ENCODE results near the gene STK10.
"Not testable (repeated sequence)": the region's sequence is repeated elsewhere in the genome, so short reads cannot be mapped to it uniquely, and the experiment has no call there.

Gene STK10

GRCh38 chr5:172164769-172165212, 23.2 kb downstream of the STK10 start:
- no peak for DNase-seq

DNA sequence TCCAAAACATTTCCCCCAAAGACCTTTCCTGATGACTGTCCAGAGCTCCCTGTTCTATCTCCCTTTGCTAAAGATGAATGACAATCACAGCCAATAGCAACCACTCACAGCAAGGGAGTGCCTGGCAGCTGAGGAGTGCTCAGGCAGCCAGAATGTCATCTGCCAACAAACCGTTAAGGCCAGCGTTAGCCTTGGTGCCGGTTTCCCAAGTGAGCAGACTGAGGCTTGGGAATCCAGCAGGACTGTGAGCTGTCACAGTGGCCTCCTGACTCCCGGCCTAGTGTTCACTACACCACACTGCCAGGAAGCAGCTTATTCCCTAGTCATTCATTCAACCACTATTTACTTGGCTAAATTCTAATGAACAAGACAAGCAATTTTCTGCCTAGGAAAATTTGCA, 24.7 kb downstream of the STK10 start:
- DNase-seq = no peak

- DNase-seq = no peak
Measured at GRCh38 chr5:172162987-172163343, 25.1 kb downstream of the STK10 start.

- DNase-seq = no peak
Measured at GRCh38 chr5:172162323-172162986, 25.6 kb downstream of the STK10 start.

- no peak for DNase-seq
Measured at GRCh38 chr5:172160506-172160905, 27.5 kb downstream of the STK10 start.

DNA sequence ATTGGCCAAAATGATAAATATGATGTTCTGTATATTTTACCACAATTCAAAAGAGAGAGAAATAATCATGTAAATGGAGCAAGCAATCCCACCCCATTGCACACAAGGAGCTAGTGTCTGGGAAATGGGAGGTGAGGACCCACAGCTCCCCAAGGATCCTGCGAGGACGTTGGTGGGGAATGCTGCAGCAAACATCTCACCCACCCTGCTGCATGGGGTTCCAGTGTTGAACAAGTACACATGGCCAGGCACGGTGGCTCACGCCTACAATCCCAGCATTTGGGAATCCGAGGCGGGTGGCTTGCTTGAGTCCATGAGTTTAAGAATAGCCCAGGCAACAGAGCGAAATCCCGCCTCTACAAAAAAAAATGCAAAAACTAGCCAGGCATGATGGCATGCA, 29.0 kb downstream of the STK10 start:
- DNase-seq = no peak

GRCh38 chr5:172156541-172156994, 31.5 kb downstream of the STK10 start:
- no peak for DNase-seq

- DNase-seq = not testable (repeated sequence)
Measured at GRCh38 chr5:172155101-172155500, 32.9 kb downstream of the STK10 start.

DNA sequence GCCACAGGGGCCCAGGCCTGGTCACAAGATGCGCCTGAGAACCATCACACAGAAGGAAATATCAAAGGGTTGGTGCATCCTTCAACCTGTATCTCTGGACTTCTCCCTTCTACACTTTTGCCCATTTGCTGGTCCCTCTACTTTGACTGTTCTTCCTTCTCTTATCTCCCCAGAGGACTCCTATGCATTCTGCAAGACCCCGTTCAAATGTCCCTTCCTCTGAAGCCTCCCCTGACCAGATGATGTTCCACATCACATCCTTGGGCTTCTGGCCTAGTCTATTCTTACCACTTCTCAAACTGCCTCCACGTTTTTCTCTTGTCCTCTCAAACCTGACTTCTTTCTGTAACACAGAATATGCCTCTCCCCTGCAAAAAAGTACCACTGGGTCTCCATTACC, 34.3 kb downstream of the STK10 start:
- no peak for DNase-seq

GRCh38 chr5:172151661-172152210, 36.3 kb downstream of the STK10 start:
- no peak for DNase-seq

- no peak for DNase-seq
Measured at GRCh38 chr5:172150514-172151425, 37.3 kb downstream of the STK10 start.

GRCh38 chr5:172149481-172149880, 38.5 kb downstream of the STK10 start:
- not testable (repeated sequence) for DNase-seq

GRCh38 chr5:172149073-172149472, 39.0 kb downstream of the STK10 start:
- DNase-seq = no peak

GRCh38 chr5:172148381-172148780, 39.6 kb downstream of the STK10 start:
- DNase-seq = no peak

DNA sequence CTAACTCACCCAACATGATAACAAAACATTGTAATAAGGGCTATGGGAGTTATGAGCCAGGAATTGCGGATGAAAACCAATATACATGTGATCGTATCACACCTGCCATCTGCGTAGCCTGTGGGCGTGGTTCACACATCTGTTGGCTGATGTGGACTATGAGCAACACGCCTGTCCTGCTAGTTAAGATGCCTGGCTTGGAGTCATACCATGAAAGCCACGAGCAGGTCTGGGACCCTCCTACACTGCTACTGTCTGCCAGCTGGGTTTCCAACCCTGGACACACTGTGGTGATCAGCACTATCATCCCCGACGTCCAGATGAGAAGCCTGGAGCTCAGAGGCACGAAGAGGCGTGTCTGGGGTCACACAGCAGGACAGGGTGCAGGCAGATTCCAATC, 40.2 kb downstream of the STK10 start:
- no peak for DNase-seq

GRCh38 chr5:172146748-172147092, 41.3 kb downstream of the STK10 start:
- no peak for DNase-seq

- DNase-seq = no peak
Measured at GRCh38 chr5:172145870-172146747, 41.9 kb downstream of the STK10 start.

GRCh38 chr5:172144931-172145869, 42.8 kb downstream of the STK10 start:
- DNase-seq = no peak

- no peak for DNase-seq
Measured at GRCh38 chr5:172144291-172144815, 43.7 kb downstream of the STK10 start.

- DNase-seq = no peak
Measured at GRCh38 chr5:172143875-172144274, 44.1 kb downstream of the STK10 start.

GRCh38 chr5:172142709-172143215, 45.3 kb downstream of the STK10 start:
- no peak for DNase-seq

Measured in activated gamma-delta T cell treated with Interleukin-2 at 50 U/mL for 16 hours (primary cell).